SK-N-SH (cell line): ENCODE measurements around the gene THSD7B. TPM values are rescaled to one million over a fixed set of nuclear protein-coding genes. Genes with fewer than 3 reads are reported as not detected.

Experiments used
- CTCF ChIA-PET: fragments of 300-600, 350-600 bp; formaldehyde crosslinking; extraction: SDS; loops from one replicate; lab custom pipeline; 2021; lab: Yijun Ruan, JAX
- POLR2A ChIA-PET: fragments of 350-600 bp; sonication (Branson Sonifier 250); formaldehyde crosslinking; extraction: SDS; loops from one replicate; lab custom pipeline; 2020; ENCODE audit warnings: antibody characterized with exemption, inconsistent platforms; lab: Yijun Ruan, JAX
- DNase-seq: peaks from one replicate; pipeline ENCODE4 v3.0.0; 2012
- H2AFZ ChIP-seq: fragments of 200-600 bp; sonication (generic); 2 replicates; pipeline ENCODE4 v1.8.1; 2016; ENCODE audit warnings: antibody characterized with exemption, mild to moderate bottlenecking, low read depth
- H3F3A ChIP-seq: fragments of 200-600 bp; sonication (generic); replicated peaks from 2 replicates; pipeline ENCODE3; 2016; ENCODE audit warnings: antibody characterized with exemption, mild to moderate bottlenecking; ENCODE audit not compliant: insufficient read depth
- H3K27ac ChIP-seq, 2 experiments: fragments of 200-500 bp in 1 of 2; fragments of 200-600 bp in 1 of 2; sonication (Bioruptor generic) in 1 of 2; sonication (generic), shearing (Covaris generic) in 1 of 2; 2 replicates each; pipeline versions ENCODE4 v1.5.1 to v1.6.1; 2014 to 2016; ENCODE audit warnings: low read depth in 2 of 2, inconsistent platforms in 1 of 2, low read length in 1 of 2, mild to moderate bottlenecking in 1 of 2, mixed read lengths in 1 of 2
- H3K27me3 ChIP-seq: fragments of 200-600 bp; sonication (generic), shearing (Covaris generic); 2 replicates; pipeline ENCODE4 v1.6.1; 2016; ENCODE audit warnings: mixed run types; ENCODE audit not compliant: insufficient read depth
- H3K36me3 ChIP-seq, 2 experiments: fragments of 200-500 bp in 1 of 2; fragments of 200-600 bp in 1 of 2; sonication (Bioruptor generic) in 1 of 2; sonication (generic) in 1 of 2; replicated peaks in 1 of 2; 2 replicates each; pipeline versions ENCODE3 to v1.5.1; 2014 to 2016; ENCODE audit warnings: low read length in 1 of 2, mild to moderate bottlenecking in 1 of 2; ENCODE audit not compliant: insufficient read depth in 2 of 2, control insufficient read depth in 1 of 2
- H3K4me1 ChIP-seq, 2 experiments: fragments of 200-500 bp in 1 of 2; fragments of 200-600 bp in 1 of 2; sonication (Bioruptor generic) in 1 of 2; sonication (generic), shearing (Covaris generic) in 1 of 2; 2 replicates each; pipeline versions ENCODE4 v1.5.1 to v1.6.1; 2014 to 2016; ENCODE audit warnings: low read depth in 1 of 2, low read length in 1 of 2, mixed run types in 1 of 2; ENCODE audit not compliant: insufficient read depth in 2 of 2, control insufficient read depth in 1 of 2
- H3K4me2 ChIP-seq: fragments of 200-600 bp; sonication (generic), shearing (Covaris generic); 2 replicates; pipeline ENCODE4 v1.6.1; 2017; ENCODE audit warnings: mixed run types
- H3K4me3 ChIP-seq, 2 experiments: fragments of 200-500 bp in 1 of 2; fragments of 200-600 bp in 1 of 2; sonication (Bioruptor generic) in 1 of 2; sonication (generic), shearing (Covaris generic) in 1 of 2; 2 replicates each; pipeline versions ENCODE4 v1.5.1 to v1.8.1; 2014 to 2016; ENCODE audit warnings: low read depth in 2 of 2, inconsistent platforms in 1 of 2, low read length in 1 of 2, mild to moderate bottlenecking in 1 of 2, mixed read lengths in 1 of 2, moderate library complexity in 1 of 2
- H3K79me2 ChIP-seq: fragments of 200-600 bp; sonication (generic); 2 replicates; pipeline ENCODE4 v1.8.1; 2017; ENCODE audit warnings: mild to moderate bottlenecking; ENCODE audit not compliant: insufficient read depth
- H3K9ac ChIP-seq: fragments of 200-600 bp; sonication (generic); 2 replicates; pipeline ENCODE4 v1.6.1; 2017; ENCODE audit warnings: mixed run types
- H3K9me2 ChIP-seq: fragments of 200-600 bp; sonication (generic); 2 replicates; pipeline ENCODE4 v1.6.1; 2017; ENCODE audit warnings: mixed run types
- H3K9me3 ChIP-seq: fragments of 200-600 bp; sonication (generic); 2 replicates; pipeline ENCODE4 v1.6.1; 2017; ENCODE audit warnings: mixed run types, mild to moderate bottlenecking, moderate library complexity
- H4K20me1 ChIP-seq: fragments of 200-600 bp; sonication (generic); 2 replicates; pipeline ENCODE4 v1.6.1; 2017; ENCODE audit warnings: mild to moderate bottlenecking, mixed run types; ENCODE audit not compliant: insufficient read depth
- ELF1 ChIP-seq: IDR thresholded peaks from 2 replicates; pipeline ENCODE4 v1.4.0; 2012
- EP300 ChIP-seq, 2 experiments: IDR thresholded peaks; 2 replicates each; pipeline versions ENCODE4 v1.4.0 to v1.6.1; 2012; ENCODE audit warnings: borderline replicate concordance in 1 of 2, low read depth in 1 of 2, low read length in 1 of 2
- EZH2phosphoT487 ChIP-seq: fragments of 200-600 bp; sonication (generic); IDR thresholded peaks from 2 replicates; pipeline ENCODE4 v1.6.1; 2017; ENCODE audit warnings: low read depth, mixed run types, mild to moderate bottlenecking, antibody characterized with exemption, moderate library complexity, borderline replicate concordance
- FOXJ3 ChIP-seq: sonication (generic); formaldehyde crosslinking; IDR thresholded peaks from 2 replicates; pipeline ENCODE4 v1.5.1; 2020; ENCODE audit warnings: mild to moderate bottlenecking, missing genetic modification reagents
- GATA2 ChIP-seq: sonication (generic); formaldehyde crosslinking; IDR thresholded peaks from 2 replicates; pipeline ENCODE4 v1.5.0; 2020; ENCODE audit warnings: mild to moderate bottlenecking, missing genetic modification reagents
- IRF3 ChIP-seq: fragments of 150-350 bp; IDR thresholded peaks from 2 replicates; pipeline ENCODE4 v1.6.1; 2016; ENCODE audit warnings: mild to moderate bottlenecking, low read depth, low read length
- JUND ChIP-seq: IDR thresholded peaks from 2 replicates; pipeline ENCODE4 v1.4.0; 2012
- MAX ChIP-seq: IDR thresholded peaks from 2 replicates; pipeline ENCODE4 v1.4.0; 2012; ENCODE audit warnings: low read depth
- MEF2A ChIP-seq: IDR thresholded peaks from 2 replicates; pipeline ENCODE4 v1.4.0; 2012; ENCODE audit warnings: low read depth, borderline replicate concordance
- MXI1 ChIP-seq: IDR thresholded peaks from 2 replicates; pipeline ENCODE4 v1.6.1; 2012; ENCODE audit warnings: mild to moderate bottlenecking, low read depth, low read length, improper control_type of control experiment
- NRF1 ChIP-seq: IDR thresholded peaks from 2 replicates; pipeline ENCODE4 v1.6.1; 2012; ENCODE audit warnings: low read depth, mild to moderate bottlenecking, low read length
- POLR2AphosphoS5 ChIP-seq: IDR thresholded peaks from 2 replicates; pipeline ENCODE4 v1.6.1; 2012; ENCODE audit warnings: low read depth, low read length
- RFX5 ChIP-seq: IDR thresholded peaks from 2 replicates; pipeline ENCODE4 v1.6.1; 2012; ENCODE audit warnings: mild to moderate bottlenecking, improper control_type of control experiment, low read length
- RXRA ChIP-seq: IDR thresholded peaks from 2 replicates; pipeline ENCODE4 v1.4.0; 2012; ENCODE audit warnings: low read depth, mild to moderate bottlenecking, borderline replicate concordance
- SIN3A ChIP-seq: IDR thresholded peaks from 2 replicates; pipeline ENCODE4 v1.6.1; 2012; ENCODE audit warnings: low read depth, mild to moderate bottlenecking, low read length, moderate library complexity, borderline replicate concordance
- SMC3 ChIP-seq: IDR thresholded peaks from 2 replicates; pipeline ENCODE4 v1.6.1; 2012; ENCODE audit warnings: low read depth, low read length, improper control_type of control experiment
- TCF12 ChIP-seq: IDR thresholded peaks from 2 replicates; pipeline ENCODE4 v1.4.0; 2012
- TEAD4 ChIP-seq: IDR thresholded peaks from 2 replicates; pipeline ENCODE4 v1.4.0; 2012; ENCODE audit warnings: mild to moderate bottlenecking, borderline replicate concordance; ENCODE audit not compliant: insufficient read depth
- USF1 ChIP-seq: IDR thresholded peaks from 2 replicates; pipeline ENCODE4 v1.4.0; 2012; ENCODE audit warnings: low read depth, borderline replicate concordance
- WGBS: methylation state at CpG from one replicate; pipeline ENCODE4 v1.1.6; 2017; ENCODE audit warnings: low lambda C conversion rate; 5-methylcytosine and 5-hydroxymethylcytosine counted together
- polyA plus RNA-seq, 3 experiments: library from polyadenylated mRNA; depleted of rRNA; stranded (reverse); fragments of >200 nt; gene quantifications; 2 replicates each; pipeline ENCODE4 v1.2.3, GENCODE V29; 2012

Gene THSD7B
- polyA plus RNA-seq, 1 of the 3 experiments (the other 2 are of a cell fraction) = not detected

GRCh38 chr2:136801661-136802060 is 36.3 kb downstream of the THSD7B start:
- DNase-seq = no peak
- H2AFZ ChIP-seq = no peak overlapping the region
- H3K4me2 ChIP-seq = no peak overlapping the region
- H3K9me2 ChIP-seq = no peaks in the 10 kb centered on the region
- no peaks in the 10 kb centered on the region for H3K36me3 ChIP-seq
- H3K27me3 ChIP-seq = no peaks in the 10 kb centered on the region
- H3K9me3 ChIP-seq = no peaks in the 10 kb centered on the region
- no peaks in the 10 kb centered on the region for H4K20me1 ChIP-seq
- ChIA-PET CTCF (interaction anchor here (1.0 kb wide), 1 partner anchor 119 kb away, joined by 3 read pairs; no protein-coding TSS in a partner anchor), POLR2A (no interaction called here)
- 24% methylated on average over 4 of the region's 4 CpGs for WGBS
- H3K9ac ChIP-seq = no peak overlapping the region
- H3K27ac ChIP-seq = no peak overlapping the region
- TF ChIP-seq NRF1 = no peak
- no peak for TF ChIP-seq MAX
- TF ChIP-seq RXRA = no peak
- no peak for TF ChIP-seq EP300 (IDR thresholded peaks at IDR 0.05; ENCODE audit: borderline replicate concordance in 1 of 2, low read depth in 1 of 2, low read length in 1 of 2)
- TF ChIP-seq EZH2phosphoT487 = no peak
- TF ChIP-seq POLR2AphosphoS5 = no peak
- TF ChIP-seq JUND = no peak
- no peak for TF ChIP-seq GATA2 (CRISPR knock-in tag)
- TF ChIP-seq IRF3 = no peak
- no peak for TF ChIP-seq MXI1
- no peaks in the 10 kb centered on the region for H3F3A ChIP-seq
- no peaks in the 10 kb centered on the region for H3K79me2 ChIP-seq
- H3K4me3 ChIP-seq = no peak overlapping the region
- no peaks in the 10 kb centered on the region for H3K4me1 ChIP-seq

- Histone ChIP-seq H3K9me2 (no peaks in the 10 kb centered on the region), H4K20me1 (no peaks in the 10 kb centered on the region), H3K4me3 (no peak overlapping the region), H3K27ac (no peak overlapping the region), H3K36me3 (no peaks in the 10 kb centered on the region), H3K79me2 (no peaks in the 10 kb centered on the region), H3K9ac (no peak overlapping the region), H3F3A (no peaks in the 10 kb centered on the region), H3K4me2 (no peak overlapping the region), H3K4me1 (no peaks in the 10 kb centered on the region), H3K27me3 (no peaks in the 10 kb centered on the region), H2AFZ (no peak overlapping the region), H3K9me3 (no peaks in the 10 kb centered on the region)
- WGBS = 1% methylated on average over 4 of the region's 4 CpGs
- ChIA-PET POLR2A (no interaction called here), CTCF (no interaction called here)
- no peak for TF ChIP-seq JUND
- TF ChIP-seq IRF3 = no peak
- TF ChIP-seq SIN3A = no peak
- TF ChIP-seq TEAD4 = no peak
- TF ChIP-seq GATA2 (CRISPR knock-in tag) = no peak
- TF ChIP-seq FOXJ3 (CRISPR knock-in tag) = no peak
- TF ChIP-seq RXRA = no peak
- no peak for TF ChIP-seq EZH2phosphoT487
- TF ChIP-seq MEF2A = no peak
- no peak for TF ChIP-seq TCF12
- no peak for TF ChIP-seq USF1
- no peak for TF ChIP-seq SMC3
- TF ChIP-seq NRF1 = no peak
- no peak for TF ChIP-seq ELF1
- TF ChIP-seq POLR2AphosphoS5 = no peak
- TF ChIP-seq RFX5 = no peak
- no peak for DNase-seq
Observed at GRCh38 chr2:136809998-136810397, 44.7 kb downstream of the THSD7B start.
